ENCODE measurements around the gene CTIF.
A peak's percentile ranks its signal among the peaks of the same experiment; 100 is the strongest.

The CTIF gene

DNA sequence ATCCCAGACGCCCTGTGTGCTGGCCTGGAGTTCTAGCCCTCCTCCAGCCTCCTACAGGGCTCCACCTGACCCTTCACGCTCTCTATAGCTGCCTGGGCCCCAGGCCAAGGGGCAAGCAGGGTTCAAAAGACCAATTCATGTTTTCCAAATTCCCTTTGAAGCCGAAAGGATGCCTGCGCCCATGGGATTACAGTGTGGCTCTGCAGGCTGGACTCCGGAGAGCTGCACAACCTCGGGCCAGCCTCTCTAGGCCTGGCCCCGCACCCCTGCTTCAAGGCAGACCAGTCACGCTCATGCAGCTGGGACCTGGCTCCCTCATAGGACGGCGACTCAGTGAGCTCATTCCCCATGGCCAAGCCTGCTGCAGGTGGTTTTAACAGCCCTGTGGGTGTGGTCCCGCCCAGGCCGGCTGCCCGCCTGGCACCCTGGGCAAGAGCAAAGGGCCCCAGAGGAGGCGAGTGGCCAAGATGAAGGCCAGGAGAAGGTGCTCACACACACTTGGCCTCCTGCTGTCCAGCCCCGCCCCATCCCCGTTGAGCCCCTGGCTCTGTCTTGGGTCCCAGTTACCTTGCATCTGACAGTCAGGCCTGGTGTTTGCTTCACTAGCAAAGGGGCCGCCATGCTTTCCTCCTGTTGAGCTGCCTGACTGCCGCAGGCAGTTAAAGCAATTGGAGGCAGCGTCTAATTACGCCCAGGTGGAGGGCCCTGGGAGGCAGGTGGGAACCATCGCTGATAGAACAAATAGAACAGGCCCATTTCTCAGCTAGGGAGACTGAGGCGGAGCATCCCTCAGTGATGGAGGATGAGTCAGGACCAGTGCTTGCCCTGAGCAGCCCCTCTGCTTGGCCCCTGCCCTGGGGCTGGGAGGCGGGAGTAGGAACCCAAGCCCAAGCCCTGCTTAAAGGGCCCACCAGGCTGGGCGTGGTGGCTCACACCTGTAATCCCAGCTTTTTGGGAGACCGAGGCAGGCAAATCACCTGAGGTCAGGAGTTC is 355.1 kb downstream of the CTIF start:
- Histone ChIP-seq H2BK12ac (ENCODE audit: low read length) (peak overlapping the region; percentile 78), H3K14ac (ENCODE audit: low read length) (peak overlapping the region; percentile 50), H4K91ac (ENCODE audit: low read depth, low read length, poor library complexity) (no peak overlapping the region), H3K18ac (ENCODE audit: low read length) (peak overlapping the region; percentile 87), H3K4me1 (ENCODE audit: control insufficient read depth in 2 of 2, insufficient read depth in 1 of 2, low read depth in 1 of 2, low read length in 2 of 2) (peaks cover 17% of the 10 kb centered on the region in 2 donors), H2AFZ (ENCODE audit: low read length) (peak overlapping the region; percentile 69), H3K23ac (ENCODE audit: low read depth, low read length, poor library complexity) (no peak overlapping the region), H2AK5ac (ENCODE audit: low read depth, low read length) (peak overlapping the region; percentile 48), H3K9ac (ENCODE audit: low read depth, low read length, poor library complexity) (peak overlapping the region; percentile 33), H3K27ac (replicated peaks; ENCODE audit: low read length) (no peak overlapping the region), H3K79me1 (ENCODE audit: low read depth, low read length) (no peaks in the 10 kb centered on the region), H3K27me3 (ENCODE audit: control insufficient read depth in 3 of 3, insufficient read depth in 3 of 3, low read depth in 1 of 3, low read length in 3 of 3) (peaks cover 0 to 6% (median 0%) of the 10 kb centered on the region in 3 experiments), H3K4me2 (ENCODE audit: insufficient read depth, low read length, poor library complexity, severe bottlenecking) (no peak overlapping the region), H4K8ac (ENCODE audit: low read depth, low read length) (no peak overlapping the region), H2BK5ac (ENCODE audit: low read length) (no peak overlapping the region), H3K9me3 (replicated peaks in 1 of 2; ENCODE audit: control insufficient read depth in 2 of 2, insufficient read depth in 1 of 2, low read depth in 1 of 2, low read length in 2 of 2) (no peaks in the 10 kb centered on the region), H2BK120ac (ENCODE audit: low read depth, low read length) (peak overlapping the region; percentile 49), H3K4ac (ENCODE audit: low read length) (no peak overlapping the region), H3K4me3 (ENCODE audit: low read length in 2 of 2) (no peak overlapping the region), H3K36me3 (replicated peaks in 1 of 2; ENCODE audit: control insufficient read depth in 2 of 2, insufficient read depth in 2 of 2, low read length in 2 of 2) (no peaks in the 10 kb centered on the region), H2BK15ac (ENCODE audit: low read length) (no peak overlapping the region)
- DNase-seq (ENCODE audit: low spot score) = no peak
- no CpG with 5 or more reads among the region's 25 CpGs for WGBS, 2 donors (ENCODE audit: extremely low coverage in 2 of 2, insufficient read length in 2 of 2, insufficient replicate concordance in 1 of 2)

DNA sequence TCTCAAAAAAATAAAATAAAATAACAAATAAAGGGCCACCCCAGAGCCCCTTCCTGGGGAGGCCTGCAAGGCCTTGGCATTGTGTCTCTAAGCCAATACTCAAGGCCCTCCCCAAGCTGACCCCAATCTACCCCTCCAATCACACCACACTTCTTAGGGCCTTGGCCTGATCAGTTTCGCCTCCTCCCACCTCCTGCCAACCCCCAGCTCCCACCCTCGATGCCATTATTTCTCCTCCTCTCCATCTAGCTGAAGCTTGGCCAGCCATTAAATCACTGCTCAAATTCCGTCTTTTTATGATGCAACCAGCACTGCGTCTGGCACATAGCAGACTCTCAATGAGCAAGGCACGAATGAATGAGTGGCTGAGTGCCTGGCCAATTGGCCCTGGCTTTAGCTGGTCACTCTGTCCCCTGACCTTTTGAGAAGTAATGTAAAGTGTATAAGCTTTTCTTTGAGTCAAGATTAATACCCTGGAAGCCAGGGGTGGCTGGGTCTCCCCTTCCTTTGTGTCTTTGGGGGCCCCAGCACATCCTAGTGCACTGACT is 356.0 kb downstream of the CTIF start:
- Histone ChIP-seq H3K14ac (ENCODE audit: low read length) (no peak overlapping the region), H2AFZ (ENCODE audit: low read length) (no peak overlapping the region), H2BK12ac (ENCODE audit: low read length) (no peak overlapping the region), H3K18ac (ENCODE audit: low read length) (no peak overlapping the region), H3K9ac (ENCODE audit: low read depth, low read length, poor library complexity) (no peak overlapping the region), H3K4ac (ENCODE audit: low read length) (no peak overlapping the region), H3K27ac (replicated peaks; ENCODE audit: low read length) (no peak overlapping the region), H3K23ac (ENCODE audit: low read depth, low read length, poor library complexity) (no peak overlapping the region), H2AK5ac (ENCODE audit: low read depth, low read length) (no peak overlapping the region), H3K9me3 (replicated peaks in 1 of 2; ENCODE audit: control insufficient read depth in 2 of 2, insufficient read depth in 1 of 2, low read depth in 1 of 2, low read length in 2 of 2) (no peaks in the 10 kb centered on the region), H2BK120ac (ENCODE audit: low read depth, low read length) (no peak overlapping the region), H2BK5ac (ENCODE audit: low read length) (no peak overlapping the region), H3K36me3 (replicated peaks in 1 of 2; ENCODE audit: control insufficient read depth in 2 of 2, insufficient read depth in 2 of 2, low read length in 2 of 2) (no peaks in the 10 kb centered on the region), H3K4me1 (ENCODE audit: control insufficient read depth in 2 of 2, insufficient read depth in 1 of 2, low read depth in 1 of 2, low read length in 2 of 2) (peaks cover 8 to 10% of the 10 kb centered on the region in 2 donors), H4K8ac (ENCODE audit: low read depth, low read length) (no peak overlapping the region), H2BK15ac (ENCODE audit: low read length) (no peak overlapping the region), H3K27me3 (ENCODE audit: control insufficient read depth in 3 of 3, insufficient read depth in 3 of 3, low read depth in 1 of 3, low read length in 3 of 3) (peaks cover 0 to 6% (median 0%) of the 10 kb centered on the region in 3 experiments), H4K91ac (ENCODE audit: low read depth, low read length, poor library complexity) (no peak overlapping the region), H3K79me1 (ENCODE audit: low read depth, low read length) (no peaks in the 10 kb centered on the region), H3K4me3 (ENCODE audit: low read length in 2 of 2) (no peak overlapping the region), H3K4me2 (ENCODE audit: insufficient read depth, low read length, poor library complexity, severe bottlenecking) (no peak overlapping the region)
- DNase-seq (ENCODE audit: low spot score) = no peak
- no CpG with 5 or more reads among the region's 5 CpGs for WGBS, 2 donors (ENCODE audit: extremely low coverage in 2 of 2, insufficient read length in 2 of 2, insufficient replicate concordance in 1 of 2)

DNA sequence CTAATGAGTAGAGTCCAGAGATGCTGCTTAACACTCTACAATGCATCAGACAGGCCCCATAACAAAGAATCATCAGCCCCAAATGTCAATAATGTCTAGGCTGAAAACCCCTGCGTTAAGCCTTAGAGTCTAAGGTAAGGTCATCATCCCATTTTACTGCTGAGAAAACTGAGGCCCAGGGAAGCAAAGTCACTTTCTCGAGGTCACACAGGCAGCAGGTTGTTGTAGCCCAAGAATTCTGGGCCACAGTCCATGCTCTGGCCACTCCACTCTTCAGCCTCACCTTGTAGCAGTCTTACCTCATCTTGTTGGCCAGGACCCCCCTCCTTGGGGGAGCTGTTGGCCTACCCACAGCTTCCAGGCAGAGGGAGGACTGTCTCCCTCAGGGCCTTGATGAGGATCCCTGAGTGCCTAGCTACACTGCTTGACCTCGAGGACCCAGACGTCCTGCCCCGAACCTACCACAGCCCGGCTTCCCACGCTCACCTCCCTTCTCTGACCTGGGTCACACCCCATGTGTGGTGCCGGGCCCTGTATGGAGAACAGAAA is 357.6 kb downstream of the CTIF start:
- peak overlapping the region; percentile 30 for H2BK5ac ChIP-seq (ENCODE audit: low read length)
- no peak overlapping the region for H3K4me2 ChIP-seq (ENCODE audit: insufficient read depth, low read length, poor library complexity, severe bottlenecking)
- H2AFZ ChIP-seq (ENCODE audit: low read length) = peak overlapping the region; percentile 58
- H3K18ac ChIP-seq (ENCODE audit: low read length) = peak overlapping the region; percentile 72
- H3K27me3 ChIP-seq (ENCODE audit: control insufficient read depth in 3 of 3, insufficient read depth in 3 of 3, low read depth in 1 of 3, low read length in 3 of 3) = peaks cover 0 to 6% (median 0%) of the 10 kb centered on the region in 3 experiments
- H3K14ac ChIP-seq (ENCODE audit: low read length) = no peak overlapping the region
- no peak overlapping the region for H3K4ac ChIP-seq (ENCODE audit: low read length)
- peak overlapping the region; percentile 51 for H2BK15ac ChIP-seq (ENCODE audit: low read length)
- H3K9me3 ChIP-seq (replicated peaks in 1 of 2; ENCODE audit: control insufficient read depth in 2 of 2, insufficient read depth in 1 of 2, low read depth in 1 of 2, low read length in 2 of 2) = no peaks in the 10 kb centered on the region
- H2BK120ac ChIP-seq (ENCODE audit: low read depth, low read length) = no peak overlapping the region
- no peak overlapping the region for H3K9ac ChIP-seq (ENCODE audit: low read depth, low read length, poor library complexity)
- peaks cover 7 to 8% of the 10 kb centered on the region in 2 donors for H3K4me1 ChIP-seq (ENCODE audit: control insufficient read depth in 2 of 2, insufficient read depth in 1 of 2, low read depth in 1 of 2, low read length in 2 of 2)
- DNase-seq (ENCODE audit: low spot score) = no peak
- no CpG with 5 or more reads among the region's 8 CpGs for WGBS, 2 donors (ENCODE audit: extremely low coverage in 2 of 2, insufficient read length in 2 of 2, insufficient replicate concordance in 1 of 2)
- H3K79me1 ChIP-seq (ENCODE audit: low read depth, low read length) = no peaks in the 10 kb centered on the region
- no peak overlapping the region for H3K23ac ChIP-seq (ENCODE audit: low read depth, low read length, poor library complexity)
- H3K4me3 ChIP-seq (ENCODE audit: low read length in 2 of 2) = no peak overlapping the region
- H2AK5ac ChIP-seq (ENCODE audit: low read depth, low read length) = peak overlapping the region; percentile 85
- H4K91ac ChIP-seq (ENCODE audit: low read depth, low read length, poor library complexity) = no peak overlapping the region
- no peak overlapping the region for H4K8ac ChIP-seq (ENCODE audit: low read depth, low read length)
- H3K36me3 ChIP-seq (replicated peaks in 1 of 2; ENCODE audit: control insufficient read depth in 2 of 2, insufficient read depth in 2 of 2, low read length in 2 of 2) = no peaks in the 10 kb centered on the region
- no peak overlapping the region for H3K27ac ChIP-seq (replicated peaks; ENCODE audit: low read length)
- H2BK12ac ChIP-seq (ENCODE audit: low read length) = peak overlapping the region; percentile 65
